GM12873 (cell line): ENCODE results near the gene FOXP1.

Experiments used
- CTCF ChIP-seq: IDR thresholded peaks from 2 replicates; pipeline ENCODE4 v1.5.1; 2012; ENCODE audit warnings: low read depth, mild to moderate bottlenecking, moderate library complexity, low read length, control low read depth; ENCODE audit not compliant: insufficient read depth; ENCODE audit errors: missing control alignments

The FOXP1 gene

GRCh38 chr3:71601811-71602210, 18.3 kb upstream of the FOXP1 start:
- no peak for TF ChIP-seq CTCF

GRCh38 chr3:71600646-71601288, 17.2 kb upstream of the FOXP1 start:
- no peak for TF ChIP-seq CTCF

- TF ChIP-seq CTCF = no peak
These were observed 15.9 kb upstream of the FOXP1 start for GRCh38 chr3:71599416-71599815.

GRCh38 chr3:71598292-71598691, 14.8 kb upstream of the FOXP1 start:
- no peak for TF ChIP-seq CTCF

- no peak for TF ChIP-seq CTCF
These were observed 13.8 kb upstream of the FOXP1 start for GRCh38 chr3:71597286-71597685.

- TF ChIP-seq CTCF = no peak
These were observed 9.6 kb upstream of the FOXP1 start for GRCh38 chr3:71593106-71593505.

- no peak for TF ChIP-seq CTCF
These were observed 7.6 kb upstream of the FOXP1 start for GRCh38 chr3:71591101-71591500.
